HepG2 (cell line): ENCODE measurements around the gene DDX49. TPM values are rescaled to one million over a fixed set of nuclear protein-coding genes. Genes with fewer than 3 reads are reported as not detected.

Experiments
- ARHGAP35 ChIP-seq: sonication (generic); formaldehyde crosslinking; IDR thresholded peaks from 2 replicates; pipeline ENCODE4 v1.9.0; 2022; ENCODE audit warnings: mild to moderate bottlenecking, inconsistent platforms, moderate library complexity, missing genetic modification reagents, borderline replicate concordance
- ARID2 ChIP-seq: sonication (generic); formaldehyde crosslinking; IDR thresholded peaks from 2 replicates; pipeline ENCODE4 v1.8.1; 2022; ENCODE audit warnings: mild to moderate bottlenecking, missing genetic modification reagents, borderline replicate concordance
- CREB3 ChIP-seq: sonication (generic); formaldehyde crosslinking; IDR thresholded peaks from 2 replicates; pipeline ENCODE4 v1.5.0; 2020; ENCODE audit warnings: missing genetic modification reagents
- FIP1L1 ChIP-seq: fragments of 200-400 bp; formaldehyde crosslinking; IDR thresholded peaks from 2 replicates; pipeline ENCODE4 v1.6.1; 2018; ENCODE audit warnings: low read depth, mild to moderate bottlenecking, low read length, moderate library complexity, borderline replicate concordance; ENCODE audit not compliant: insufficient read depth
- GATAD2A ChIP-seq: IDR thresholded peaks from 2 replicates; pipeline ENCODE4 v1.6.1; 2016
- GFI1 ChIP-seq: sonication (generic); formaldehyde crosslinking; IDR thresholded peaks from 2 replicates; pipeline ENCODE4 v1.5.0; 2020; ENCODE audit warnings: missing genetic modification reagents, mild to moderate bottlenecking, borderline replicate concordance
- HNRNPL ChIP-seq: fragments of 200-400 bp; formaldehyde crosslinking; IDR thresholded peaks from 2 replicates; pipeline ENCODE4 v1.6.1; 2017; ENCODE audit warnings: mild to moderate bottlenecking, low read depth, low read length
- LBX2 ChIP-seq: sonication (generic); formaldehyde crosslinking; IDR thresholded peaks from 2 replicates; pipeline ENCODE4 v1.5.0; 2020; ENCODE audit warnings: missing genetic modification reagents, mild to moderate bottlenecking, borderline replicate concordance
- MLX ChIP-seq: IDR thresholded peaks from 2 replicates; pipeline ENCODE4 v1.6.1; 2016
- NFATC3 ChIP-seq: sonication (generic); formaldehyde crosslinking; IDR thresholded peaks from 2 replicates; pipeline ENCODE4 v1.5.1; 2020; ENCODE audit warnings: mild to moderate bottlenecking, missing genetic modification reagents
- NFIC ChIP-seq: IDR thresholded peaks from 2 replicates; pipeline ENCODE4 v1.6.1; 2012; ENCODE audit warnings: mild to moderate bottlenecking, low read length, inconsistent platforms
- PAF1 ChIP-seq: IDR thresholded peaks from 2 replicates; pipeline ENCODE4 v1.6.1; 2016; ENCODE audit warnings: missing genetic modification reagents, missing compliant biosample characterization
- SIN3B ChIP-seq: fragments of 150-350 bp; IDR thresholded peaks from 2 replicates; pipeline ENCODE4 v1.6.1; 2014; ENCODE audit warnings: low read length
- WIZ ChIP-seq: sonication (generic); formaldehyde crosslinking; IDR thresholded peaks from 2 replicates; pipeline ENCODE4 v1.5.1; 2020; ENCODE audit warnings: mild to moderate bottlenecking, missing genetic modification reagents
- ZC3H4 ChIP-seq: sonication (generic); formaldehyde crosslinking; IDR thresholded peaks from 2 replicates; pipeline ENCODE4 v1.4.0; 2020; ENCODE audit warnings: missing genetic modification reagents, borderline replicate concordance
- ZNF12 ChIP-seq: sonication (generic); formaldehyde crosslinking; IDR thresholded peaks from 2 replicates; pipeline ENCODE4 v1.5.0; 2020; ENCODE audit warnings: missing genetic modification reagents
- ZNF20 ChIP-seq: sonication (generic); formaldehyde crosslinking; IDR thresholded peaks from 2 replicates; pipeline ENCODE4 v1.4.0; 2020; ENCODE audit warnings: mild to moderate bottlenecking, moderate library complexity, missing genetic modification reagents
- ZNF253 ChIP-seq: sonication (generic); formaldehyde crosslinking; IDR thresholded peaks from 2 replicates; pipeline ENCODE4 v1.8.0; 2022; ENCODE audit warnings: mild to moderate bottlenecking, missing genetic modification reagents, borderline replicate concordance
- ZNF350 ChIP-seq: sonication (generic); formaldehyde crosslinking; IDR thresholded peaks from 2 replicates; pipeline ENCODE4 v1.4.0; 2020; ENCODE audit warnings: mild to moderate bottlenecking, low read depth, missing genetic modification reagents, borderline replicate concordance
- ZNF549 ChIP-seq: sonication (generic); formaldehyde crosslinking; IDR thresholded peaks from 2 replicates; pipeline ENCODE4 v1.5.0; 2020; ENCODE audit warnings: missing genetic modification reagents
- ZNF841 ChIP-seq: sonication (generic); formaldehyde crosslinking; IDR thresholded peaks from 2 replicates; pipeline ENCODE4 v1.8.1; 2023; ENCODE audit warnings: missing genetic modification reagents, borderline replicate concordance
- ZNF879 ChIP-seq: sonication (generic); formaldehyde crosslinking; IDR thresholded peaks from 2 replicates; pipeline ENCODE4 v1.8.1; 2023; ENCODE audit warnings: missing genetic modification reagents
- polyA plus RNA-seq, 8 experiments: library from polyadenylated mRNA; depleted of rRNA in 3 of 8; stranded (reverse) in 7 of 8; unstranded in 1 of 8; fragments of >200 nt; fragmentation: Illumina TruSeq in 4 of 8; extraction: Trizol in 4 of 8; gene quantifications; 2 replicates each; pipeline versions ENCODE4 v1.2.1 to v1.2.3, GENCODE V29; 2011 to 2016; ENCODE audit warnings: low read depth in 4 of 8, missing spikeins in 1 of 8, mixed read lengths in 1 of 8; ENCODE audit not compliant: insufficient read depth in 1 of 8
- total RNA-seq, 5 experiments: library from RNA; depleted of rRNA; stranded (reverse); fragments of >200 nt; fragmentation: Illumina TruSeq; extraction: Trizol; gene quantifications; 2 replicates each; pipeline ENCODE4 v1.2.3, GENCODE V29; 2016; ENCODE audit warnings: low read depth in 1 of 5
- TF ChIP-seq, protein P1 (sequence below): sonication (generic); formaldehyde crosslinking; IDR thresholded peaks from 2 replicates; pipeline ENCODE4 v1.4.0; 2020; ENCODE audit warnings: mild to moderate bottlenecking, missing genetic modification reagents
- TF ChIP-seq, protein P2 (sequence below): sonication (generic); formaldehyde crosslinking; IDR thresholded peaks from 2 replicates; pipeline ENCODE4 v1.8.0; 2022; ENCODE audit warnings: mild to moderate bottlenecking, missing genetic modification reagents

The DDX49 gene
- total and polyA plus RNA-seq, 2 of the 13 experiments (the other 11 are each of a cell fraction or from before 2014, with no cell fraction given), result 27.0 to 46.2 TPM

DNA sequence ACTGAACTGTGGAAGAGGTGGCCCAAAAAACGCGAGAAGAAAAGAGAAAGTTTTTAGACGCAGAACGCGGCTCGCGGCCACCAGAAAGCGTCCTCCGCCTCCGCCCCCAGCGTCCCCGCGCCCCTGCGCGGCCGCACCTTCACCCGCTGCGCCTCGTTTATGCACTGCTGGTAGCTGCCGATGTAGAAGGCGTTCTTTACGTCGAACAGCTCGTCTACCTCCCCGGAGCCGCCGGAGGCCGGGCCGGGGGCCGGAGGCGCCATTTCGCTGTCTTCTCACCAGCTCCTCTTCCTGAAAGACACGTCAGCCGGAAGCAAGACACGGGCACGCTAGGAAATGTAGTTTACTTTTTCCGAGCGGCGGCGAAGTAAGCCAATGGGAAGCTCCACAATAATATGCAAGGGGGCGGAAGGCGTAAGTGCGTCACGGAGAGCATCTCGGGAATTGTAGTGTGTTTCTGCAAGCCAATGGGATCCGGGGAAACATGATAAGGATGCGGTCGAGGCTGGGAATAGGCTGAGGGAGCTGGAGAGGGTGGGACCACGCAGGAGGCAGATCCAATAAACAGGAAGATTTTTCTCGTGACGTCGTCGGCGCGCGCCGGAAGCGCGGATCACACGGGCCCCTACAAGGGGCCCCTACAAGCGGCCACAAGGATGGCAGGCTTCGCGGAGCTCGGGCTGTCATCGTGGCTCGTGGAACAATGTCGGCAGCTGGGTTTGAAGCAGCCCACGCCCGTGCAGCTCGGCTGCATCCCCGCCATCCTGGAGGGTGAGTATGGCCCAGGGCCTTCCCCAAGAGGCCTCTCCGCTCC lies at the start of gene DDX49, which contains the start of gene COPE (continued):
- TF ChIP-seq ZC3H4 (CRISPR knock-in tag), result no peak
- no peak for TF ChIP-seq NFIC
- no peak for TF ChIP-seq ZNF12
- TF ChIP-seq, protein P1, sequence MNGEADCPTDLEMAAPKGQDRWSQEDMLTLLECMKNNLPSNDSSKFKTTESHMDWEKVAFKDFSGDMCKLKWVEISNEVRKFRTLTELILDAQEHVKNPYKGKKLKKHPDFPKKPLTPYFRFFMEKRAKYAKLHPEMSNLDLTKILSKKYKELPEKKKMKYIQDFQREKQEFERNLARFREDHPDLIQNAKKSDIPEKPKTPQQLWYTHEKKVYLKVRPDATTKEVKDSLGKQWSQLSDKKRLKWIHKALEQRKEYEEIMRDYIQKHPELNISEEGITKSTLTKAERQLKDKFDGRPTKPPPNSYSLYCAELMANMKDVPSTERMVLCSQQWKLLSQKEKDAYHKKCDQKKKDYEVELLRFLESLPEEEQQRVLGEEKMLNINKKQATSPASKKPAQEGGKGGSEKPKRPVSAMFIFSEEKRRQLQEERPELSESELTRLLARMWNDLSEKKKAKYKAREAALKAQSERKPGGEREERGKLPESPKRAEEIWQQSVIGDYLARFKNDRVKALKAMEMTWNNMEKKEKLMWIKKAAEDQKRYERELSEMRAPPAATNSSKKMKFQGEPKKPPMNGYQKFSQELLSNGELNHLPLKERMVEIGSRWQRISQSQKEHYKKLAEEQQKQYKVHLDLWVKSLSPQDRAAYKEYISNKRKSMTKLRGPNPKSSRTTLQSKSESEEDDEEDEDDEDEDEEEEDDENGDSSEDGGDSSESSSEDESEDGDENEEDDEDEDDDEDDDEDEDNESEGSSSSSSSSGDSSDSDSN, result peak; percentile 45; the same call in 1 of the 2 replicates
- TF ChIP-seq SIN3B, result peak; percentile 88
- 0 out of 2 replicates have a peak, but pooled peaks have one; percentile 66 for TF ChIP-seq ZNF879 (CRISPR knock-in tag)
- TF ChIP-seq FIP1L1, result no peak
- TF ChIP-seq ARHGAP35 (CRISPR knock-in tag), result no peak
- no peak for TF ChIP-seq ZNF549 (CRISPR knock-in tag)
- TF ChIP-seq CREB3, result no peak
- TF ChIP-seq GFI1 (CRISPR knock-in tag), result no peak
- no peak for TF ChIP-seq GATAD2A
- TF ChIP-seq MLX, result no peak
- TF ChIP-seq NFATC3 (CRISPR knock-in tag), result no peak
- TF ChIP-seq HNRNPL, result 0 out of 2 replicates have a peak, but pooled peaks have one; percentile 17
- no peak for TF ChIP-seq ARID2
- TF ChIP-seq WIZ, result no peak
- TF ChIP-seq ZNF350, result no peak; the same call in 1 of the 2 replicates
- TF ChIP-seq ZNF20 (CRISPR knock-in tag), result no peak
- TF ChIP-seq ZNF253 (CRISPR knock-in tag), result no peak
- no peak; the same call in 1 of the 2 replicates for TF ChIP-seq LBX2 (CRISPR knock-in tag)
- TF ChIP-seq, protein P2, sequence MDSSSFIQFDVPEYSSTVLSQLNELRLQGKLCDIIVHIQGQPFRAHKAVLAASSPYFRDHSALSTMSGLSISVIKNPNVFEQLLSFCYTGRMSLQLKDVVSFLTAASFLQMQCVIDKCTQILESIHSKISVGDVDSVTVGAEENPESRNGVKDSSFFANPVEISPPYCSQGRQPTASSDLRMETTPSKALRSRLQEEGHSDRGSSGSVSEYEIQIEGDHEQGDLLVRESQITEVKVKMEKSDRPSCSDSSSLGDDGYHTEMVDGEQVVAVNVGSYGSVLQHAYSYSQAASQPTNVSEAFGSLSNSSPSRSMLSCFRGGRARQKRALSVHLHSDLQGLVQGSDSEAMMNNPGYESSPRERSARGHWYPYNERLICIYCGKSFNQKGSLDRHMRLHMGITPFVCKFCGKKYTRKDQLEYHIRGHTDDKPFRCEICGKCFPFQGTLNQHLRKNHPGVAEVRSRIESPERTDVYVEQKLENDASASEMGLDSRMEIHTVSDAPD (CRISPR knock-in tag), result no peak
- TF ChIP-seq ZNF841 (CRISPR knock-in tag), result no peak
- TF ChIP-seq PAF1 (CRISPR knock-in tag), result no peak
